ENCODE data around the gene ELFN1. TPM values are rescaled to one million over a fixed set of nuclear protein-coding genes. Genes with fewer than 3 reads are reported as not detected.

The ELFN1 gene
- total RNA-seq, 1 donor from 2014 or later = 12.3 TPM

GRCh38 chr7:1750541-1751021 is 80.5 kb downstream of the ELFN1 start:
- Mint-ChIP-seq H3K4me1 (ENCODE audit: low read depth) (no peaks in the 10 kb centered on the region), H3K4me3 (ENCODE audit: low read depth) (no peak overlapping the region), H3K36me3 (ENCODE audit: insufficient read depth) (peaks cover 2% of the 10 kb centered on the region), H3K27ac (no peak overlapping the region), H3K9me3 (ENCODE audit: low read depth) (no peaks in the 10 kb centered on the region), H3K27me3 (peaks cover 15% of the 10 kb centered on the region)
- no peak for TF ChIP-seq CTCF (IDR thresholded peaks at IDR 0.05; ENCODE audit: unreplicated experiment)
- no peak for DNase-seq (ENCODE audit: low spot score, unreplicated experiment)

GRCh38 chr7:1752111-1752510 is 82.0 kb downstream of the ELFN1 start:
- Mint-ChIP-seq H3K9me3 (ENCODE audit: low read depth) (no peaks in the 10 kb centered on the region), H3K27ac (no peak overlapping the region), H3K4me3 (ENCODE audit: low read depth) (no peak overlapping the region), H3K36me3 (ENCODE audit: insufficient read depth) (peaks cover 2% of the 10 kb centered on the region), H3K4me1 (ENCODE audit: low read depth) (no peaks in the 10 kb centered on the region), H3K27me3 (peaks cover 15% of the 10 kb centered on the region)
- no peak for TF ChIP-seq CTCF (IDR thresholded peaks at IDR 0.05; ENCODE audit: unreplicated experiment)
- DNase-seq (ENCODE audit: low spot score, unreplicated experiment) = no peak

- Mint-ChIP-seq H3K4me3 (ENCODE audit: low read depth) (no peak overlapping the region), H3K27ac (no peak overlapping the region), H3K4me1 (ENCODE audit: low read depth) (peaks cover 4% of the 10 kb centered on the region), H3K9me3 (ENCODE audit: low read depth) (no peaks in the 10 kb centered on the region), H3K27me3 (peaks cover 20% of the 10 kb centered on the region), H3K36me3 (ENCODE audit: insufficient read depth) (no peaks in the 10 kb centered on the region)
- no peak for DNase-seq (ENCODE audit: low spot score, unreplicated experiment)
- TF ChIP-seq CTCF (IDR thresholded peaks at IDR 0.05; ENCODE audit: unreplicated experiment) = no peak
Measured at GRCh38 chr7:1752771-1753563, 82.9 kb downstream of the ELFN1 start.

- Mint-ChIP-seq H3K36me3 (ENCODE audit: insufficient read depth) (no peaks in the 10 kb centered on the region), H3K27me3 (peaks cover 21% of the 10 kb centered on the region), H3K27ac (no peak overlapping the region), H3K4me3 (ENCODE audit: low read depth) (no peak overlapping the region), H3K4me1 (ENCODE audit: low read depth) (peaks cover 4% of the 10 kb centered on the region), H3K9me3 (ENCODE audit: low read depth) (no peaks in the 10 kb centered on the region)
- no peak for TF ChIP-seq CTCF (IDR thresholded peaks at IDR 0.05; ENCODE audit: unreplicated experiment)
- DNase-seq (ENCODE audit: low spot score, unreplicated experiment) = no peak
Measured at GRCh38 chr7:1753564-1753867, 83.4 kb downstream of the ELFN1 start.

- Mint-ChIP-seq H3K4me1 (ENCODE audit: low read depth) (peaks cover 4% of the 10 kb centered on the region), H3K27me3 (peaks cover 24% of the 10 kb centered on the region), H3K9me3 (ENCODE audit: low read depth) (no peaks in the 10 kb centered on the region), H3K27ac (no peak overlapping the region), H3K4me3 (ENCODE audit: low read depth) (no peak overlapping the region), H3K36me3 (ENCODE audit: insufficient read depth) (no peaks in the 10 kb centered on the region)
- no peak for DNase-seq (ENCODE audit: low spot score, unreplicated experiment)
- no peak for TF ChIP-seq CTCF (IDR thresholded peaks at IDR 0.05; ENCODE audit: unreplicated experiment)
Measured at GRCh38 chr7:1754345-1754908, 84.3 kb downstream of the ELFN1 start.

All from progenitor cell of endocrine pancreas (in vitro differentiated cells).